GM20431 (cell line): ENCODE data around the gene SPNS3.

ENCODE experiments used
- in situ Hi-C: fragments of 300-500 bp; cut with MseI, MboI; formaldehyde crosslinking; loops from one replicate; pipeline ENCODE4 v1.15.0; 2020; ENCODE audit warnings: low sequenced_read_pairs; ENCODE audit not compliant: unreplicated experiment

SPNS3 gene

DNA sequence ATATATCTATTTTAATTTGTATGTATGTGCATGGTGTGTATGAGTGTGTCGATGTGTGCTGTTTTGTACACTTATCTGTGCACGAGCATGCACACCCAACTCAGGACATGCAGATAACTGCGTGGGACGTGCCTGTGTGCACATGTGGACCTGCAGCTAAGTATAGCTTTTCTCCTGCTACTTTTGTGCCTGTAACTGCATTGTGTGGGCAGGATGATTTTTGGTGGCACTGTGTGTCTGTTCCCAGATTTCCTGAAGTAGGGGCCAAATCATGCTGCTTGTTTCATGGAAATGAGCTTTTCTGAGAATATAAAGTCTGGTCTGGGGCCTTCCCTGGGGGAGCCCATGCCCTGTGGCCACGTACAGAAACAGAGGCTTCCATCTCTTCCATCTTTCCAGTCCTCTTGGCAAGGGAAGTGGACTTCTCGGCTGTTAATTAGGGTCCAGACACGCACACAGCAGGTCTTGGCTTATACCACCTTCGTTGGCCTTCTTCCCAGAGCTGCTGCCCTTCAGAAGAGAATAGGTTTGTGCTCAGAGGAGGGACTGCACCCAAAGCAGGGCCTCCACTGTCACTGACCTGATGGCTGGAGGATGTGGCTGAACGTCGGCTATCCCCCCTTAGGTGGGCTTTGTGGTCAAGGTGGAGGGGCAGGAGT lies 30.2 kb downstream of the SPNS3 start:
- in situ Hi-C loops, result no loop called here

DNA sequence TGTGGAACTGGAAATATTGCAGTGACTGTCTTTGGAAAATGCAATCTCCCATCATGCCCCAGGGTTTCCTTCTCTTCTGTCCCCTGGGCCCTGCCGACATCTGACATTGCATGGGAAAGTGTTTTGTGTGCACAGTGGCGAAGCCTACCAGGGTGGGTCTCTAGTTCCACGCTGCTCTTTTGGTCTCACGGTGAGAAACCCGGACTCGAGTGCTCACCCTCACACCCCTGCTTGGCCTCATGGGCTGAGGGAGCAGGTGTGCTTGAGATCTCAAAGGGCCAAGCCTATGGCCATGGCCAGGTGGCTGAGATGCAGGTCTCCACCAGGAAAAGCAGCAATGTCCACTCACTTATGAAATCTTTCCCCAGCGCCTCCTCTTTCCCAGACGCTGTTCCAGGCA lies 32.0 kb downstream of the SPNS3 start:
- in situ Hi-C loops, result no loop called here

DNA sequence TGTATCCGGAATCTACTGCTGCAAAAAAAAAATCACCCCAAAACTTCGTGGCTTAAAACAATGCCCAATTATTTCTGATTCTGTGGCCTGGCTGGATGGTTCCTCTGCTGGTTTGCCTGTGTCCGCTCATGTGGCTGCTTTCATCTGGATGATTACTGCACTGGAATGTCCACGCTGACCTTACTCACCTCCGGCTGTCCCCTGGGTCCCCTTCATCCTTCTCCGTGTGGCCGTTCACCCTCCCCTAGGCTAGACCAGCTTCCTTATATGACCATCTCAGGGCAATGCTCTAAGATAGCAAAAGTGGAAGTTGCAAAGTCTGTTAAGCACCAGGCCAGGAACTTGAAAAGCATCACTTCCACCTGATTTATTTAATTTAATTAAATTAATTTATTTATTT lies 33.5 kb downstream of the SPNS3 start:
- in situ Hi-C loops, result no loop called here

DNA sequence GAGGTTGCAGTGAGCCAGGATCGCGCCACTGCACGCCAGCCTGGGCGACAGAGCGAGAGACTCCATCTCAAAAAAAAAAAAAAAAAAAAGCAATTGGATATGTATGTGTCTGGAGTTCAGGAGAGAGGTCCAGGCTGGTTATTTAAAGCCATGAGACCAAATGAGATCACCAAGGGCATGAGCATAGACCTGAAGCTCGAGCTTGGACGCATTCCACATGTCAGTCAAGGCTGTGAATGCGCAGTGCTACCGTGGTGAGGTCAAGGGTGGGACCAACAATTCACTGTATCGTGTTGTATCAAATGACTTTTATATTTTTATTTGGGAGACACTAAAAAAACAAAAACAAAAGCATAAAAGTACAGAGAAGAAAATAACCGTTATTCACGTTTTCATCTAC lies 35.8 kb downstream of the SPNS3 start:
- in situ Hi-C loops, result no loop called here

DNA sequence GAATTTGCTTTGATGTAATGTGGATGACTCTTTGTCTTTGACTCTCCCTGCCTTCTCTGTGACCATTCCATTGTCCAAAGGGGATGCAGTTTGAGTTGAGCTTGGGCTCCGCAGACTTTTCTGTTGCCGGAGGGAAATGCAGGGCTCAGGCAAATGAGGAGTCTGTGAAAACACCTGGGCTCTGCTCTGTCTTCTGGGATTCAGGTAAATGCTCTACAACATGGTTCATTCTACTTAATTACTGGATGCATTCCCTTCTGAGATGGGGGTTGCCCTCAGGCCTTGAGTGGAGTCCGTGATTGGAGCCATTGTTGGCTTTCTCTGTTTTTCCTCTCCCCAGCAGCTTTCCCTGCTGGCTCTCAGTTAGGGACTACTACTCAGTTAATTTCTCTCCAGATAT lies 38.5 kb downstream of the SPNS3 start:
- in situ Hi-C loops, result no loop called here

DNA sequence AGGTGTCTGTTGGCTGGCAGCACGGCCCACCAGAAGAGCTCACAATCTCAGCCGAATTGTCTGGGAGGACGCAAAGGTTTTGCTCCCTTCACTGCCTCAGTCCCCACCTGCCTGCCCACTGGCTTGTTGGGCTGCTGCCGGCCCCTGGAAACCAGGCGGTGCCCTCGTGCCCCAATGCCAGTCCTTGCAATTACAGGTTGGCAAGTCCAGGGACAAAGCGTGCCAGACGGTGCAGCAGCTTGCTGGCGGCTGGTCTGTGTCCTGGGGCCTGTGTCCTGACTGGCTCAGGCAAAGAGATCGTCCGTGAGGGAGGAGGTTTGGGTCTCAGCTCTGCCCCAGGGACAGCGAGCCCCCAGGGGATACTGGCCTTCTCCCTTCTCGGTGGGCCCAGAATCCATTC lies 40.4 kb downstream of the SPNS3 start:
- in situ Hi-C loops, result no loop called here

DNA sequence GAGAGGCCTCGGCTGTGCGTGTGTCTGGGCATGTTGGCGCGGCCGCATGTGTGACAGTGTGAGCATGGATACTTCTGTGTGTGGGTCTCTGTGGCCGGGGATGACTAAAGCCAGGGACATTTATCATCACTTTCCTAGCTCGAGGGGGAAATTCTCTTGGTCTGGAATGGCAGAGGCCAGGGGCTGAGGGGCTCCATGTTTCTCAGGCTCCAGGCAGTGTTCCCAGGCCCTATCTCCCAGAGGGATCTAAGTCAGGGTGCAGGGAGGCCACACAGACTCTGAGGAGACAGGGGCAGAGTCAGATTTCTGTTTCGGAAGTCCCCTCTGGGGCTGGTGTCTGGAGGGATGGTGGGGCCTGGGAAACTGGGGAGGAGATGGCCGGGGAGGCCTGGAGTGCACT lies 41.3 kb downstream of the SPNS3 start:
- in situ Hi-C loops, result no loop called here

DNA sequence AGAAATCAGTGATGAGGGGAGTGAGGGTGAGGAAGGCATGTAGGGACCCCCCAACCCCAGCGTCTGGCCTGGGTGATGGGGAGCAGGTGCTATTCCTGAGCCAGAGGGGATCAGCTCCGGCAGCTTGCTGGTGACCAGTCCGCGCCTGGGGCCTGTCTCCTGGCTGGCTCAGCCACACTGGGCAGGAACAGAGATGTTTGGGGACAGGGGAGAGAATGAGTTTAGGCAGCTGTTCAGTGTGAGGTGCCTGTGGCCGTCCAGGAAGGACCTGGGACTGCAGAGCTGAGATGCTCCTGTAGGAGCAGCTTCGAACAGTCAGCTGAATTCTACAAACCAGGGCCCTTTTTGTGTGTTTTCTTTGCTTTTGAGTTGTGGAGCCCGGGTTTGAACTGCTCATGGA lies 41.7 kb downstream of the SPNS3 start:
- in situ Hi-C loops, result no loop called here

DNA sequence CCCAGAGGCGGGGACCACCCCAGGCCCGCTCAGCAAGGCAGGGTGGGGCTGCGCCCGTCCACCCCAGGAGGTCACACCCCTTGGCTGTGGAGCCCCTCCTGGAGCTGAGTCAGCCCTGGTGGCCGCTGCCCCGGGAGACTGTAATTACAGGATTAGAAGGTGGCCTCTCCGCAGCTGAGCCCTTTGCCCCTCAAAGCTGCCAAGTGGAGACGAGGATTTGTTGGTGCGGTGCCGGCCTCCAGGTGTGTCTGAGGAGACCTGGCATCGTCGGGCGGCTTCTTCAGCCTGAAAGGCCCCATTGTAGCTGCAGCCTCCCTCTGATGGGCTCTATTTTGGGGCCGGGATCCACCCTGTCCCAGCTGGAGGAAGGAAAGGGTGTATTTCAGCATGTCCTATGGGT lies 42.3 kb downstream of the SPNS3 start:
- in situ Hi-C loops, result no loop called here

DNA sequence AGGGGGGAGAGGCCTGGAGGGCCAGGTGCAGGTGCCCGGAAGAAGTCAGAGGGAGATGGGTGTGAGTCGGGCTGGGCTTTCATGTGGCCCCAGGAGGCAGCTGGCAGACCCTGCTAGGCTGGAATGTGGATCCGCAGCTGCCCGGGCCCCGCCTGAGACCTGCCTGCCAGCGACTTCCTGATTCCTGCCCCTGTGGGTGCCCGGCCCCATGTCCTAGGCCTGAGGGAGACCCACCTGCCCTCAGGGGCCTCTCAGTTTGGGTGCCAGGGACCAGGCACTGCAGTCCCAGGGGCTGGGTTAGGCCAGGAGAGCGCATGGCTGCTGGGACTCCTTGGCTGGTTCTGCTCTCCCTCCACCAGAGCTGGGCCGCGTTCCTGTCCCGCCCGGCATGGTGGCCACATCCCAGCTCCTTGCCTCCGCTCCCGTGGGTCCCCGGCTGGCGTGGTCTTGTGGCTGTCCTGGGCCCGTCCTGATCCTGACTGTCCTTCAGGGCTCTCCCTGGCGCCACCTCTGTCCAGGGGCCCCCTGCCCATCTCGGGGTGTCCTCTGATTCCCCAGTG lies 42.9 kb downstream of the SPNS3 start:
- in situ Hi-C loops, result no loop called here

DNA sequence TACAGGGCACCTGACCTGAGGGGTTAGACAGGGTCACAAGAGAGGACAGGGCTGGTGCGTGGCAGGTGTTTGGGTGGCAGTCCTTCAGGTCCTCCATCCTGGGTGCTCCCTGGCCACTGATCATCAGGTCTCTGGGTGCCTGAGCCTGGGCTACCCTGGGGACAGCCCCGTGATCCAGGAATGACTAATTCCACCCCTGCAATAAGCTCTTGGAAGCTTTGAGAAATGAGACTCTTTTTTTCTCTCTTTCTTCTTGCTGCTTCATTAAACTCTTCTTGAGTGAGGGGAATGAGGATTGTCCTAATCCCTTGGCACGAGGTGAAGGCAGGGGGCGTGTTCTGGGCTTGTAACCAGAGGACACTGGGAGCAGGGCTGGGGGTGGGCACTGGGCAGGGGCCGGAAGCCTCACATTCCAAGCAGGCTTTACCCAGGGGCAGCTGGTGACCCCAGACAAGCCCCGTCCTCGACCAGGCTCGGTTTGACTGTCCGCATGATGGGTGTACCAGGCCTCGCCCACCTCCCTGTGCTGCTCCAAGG lies 43.6 kb downstream of the SPNS3 start:
- in situ Hi-C loops, result no loop called here

DNA sequence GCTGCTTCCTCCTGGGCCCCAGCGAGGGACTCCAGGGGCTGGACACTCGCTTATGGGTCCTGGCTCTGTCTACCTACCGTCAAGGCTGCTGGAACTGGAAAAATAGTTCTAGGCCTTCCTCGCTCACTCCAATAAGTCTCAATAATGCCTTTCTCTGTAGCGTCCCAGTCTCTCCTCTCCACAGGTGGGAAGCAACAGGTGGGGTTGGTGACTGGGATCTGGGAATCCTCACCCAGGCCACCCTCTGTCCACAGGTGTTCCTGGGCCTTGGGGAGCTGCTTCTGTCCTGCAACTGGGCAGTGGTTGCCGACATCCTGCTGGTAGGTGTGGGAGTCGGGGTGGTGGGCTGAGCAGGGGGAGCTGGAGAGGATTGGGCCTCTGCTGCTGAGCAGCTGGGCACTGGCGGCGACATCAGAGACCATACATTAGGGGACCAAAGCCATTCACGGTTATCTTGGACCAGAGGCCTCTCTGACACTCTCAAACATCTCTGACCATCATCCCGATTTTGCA lies 44.6 kb downstream of the SPNS3 start:
- in situ Hi-C loops, result no loop called here

DNA sequence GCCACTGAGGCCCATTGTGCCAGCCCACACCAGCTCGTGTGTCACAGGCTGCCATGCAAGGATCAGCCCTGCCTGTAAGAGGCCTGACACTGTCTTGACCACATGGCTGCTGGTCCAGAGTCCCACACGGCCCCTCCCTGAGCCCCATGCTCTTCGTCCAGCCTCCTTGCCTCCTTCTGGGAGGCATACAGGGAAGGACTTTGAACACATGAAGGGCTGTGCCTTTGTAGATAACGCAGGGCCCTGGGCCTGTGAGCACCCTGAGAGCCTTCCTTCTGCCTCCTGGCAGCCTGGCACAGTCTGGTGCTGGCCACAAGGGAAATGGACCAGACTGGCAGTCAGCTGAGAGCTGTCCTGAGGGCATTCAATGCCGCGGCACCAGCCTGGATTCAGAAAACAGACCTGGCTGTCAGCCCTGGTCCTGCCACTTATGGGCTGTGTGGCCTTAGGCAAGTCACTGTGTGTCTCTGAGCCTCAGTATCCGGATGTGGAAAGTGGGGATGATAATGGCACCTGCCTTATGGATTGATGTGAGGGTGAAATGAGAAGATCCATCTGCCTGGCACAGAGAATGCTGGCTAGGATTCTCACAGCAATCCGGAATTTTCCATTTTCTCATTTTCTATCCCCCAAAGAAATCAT lies 45.7 kb downstream of the SPNS3 start:
- in situ Hi-C loops, result no loop called here

DNA sequence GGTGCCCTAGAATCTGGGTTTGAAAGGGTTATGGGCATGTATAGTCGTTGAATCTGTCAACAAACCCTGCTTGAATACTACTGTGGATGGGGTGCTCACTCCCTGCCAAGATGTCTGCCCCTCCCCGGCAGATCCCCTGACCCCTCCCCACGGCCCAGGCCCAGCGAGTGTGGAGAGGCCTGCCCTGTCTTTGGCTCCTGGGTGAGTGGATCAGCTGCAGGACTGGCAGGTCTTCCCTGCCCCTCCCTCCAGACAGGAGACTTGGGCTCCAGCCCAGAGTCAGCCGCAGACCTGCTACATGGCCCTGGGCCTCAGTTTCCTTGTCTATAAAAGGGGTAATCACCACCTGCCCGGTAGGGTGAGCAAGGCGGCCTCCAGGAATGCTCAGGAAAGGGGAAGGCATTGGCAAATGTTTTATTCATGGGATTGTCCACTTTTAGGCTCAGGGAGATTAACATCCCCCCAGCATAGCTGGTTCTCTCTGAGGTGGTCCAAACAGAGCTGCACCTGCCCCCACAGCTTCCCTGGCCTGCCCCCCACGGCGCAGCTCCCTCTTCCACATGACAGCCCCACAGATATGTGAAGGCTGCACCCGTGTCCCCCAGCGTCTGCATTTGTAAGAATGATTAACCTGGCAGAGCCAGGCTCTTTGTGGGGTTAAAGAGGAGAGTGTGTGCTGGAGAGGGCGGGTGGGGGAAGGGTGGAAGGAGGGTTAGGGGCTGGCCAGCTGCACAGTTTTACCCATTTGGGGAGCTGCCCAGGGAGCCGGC lies 46.4 kb downstream of the SPNS3 start:
- in situ Hi-C loops, result no loop called here

DNA sequence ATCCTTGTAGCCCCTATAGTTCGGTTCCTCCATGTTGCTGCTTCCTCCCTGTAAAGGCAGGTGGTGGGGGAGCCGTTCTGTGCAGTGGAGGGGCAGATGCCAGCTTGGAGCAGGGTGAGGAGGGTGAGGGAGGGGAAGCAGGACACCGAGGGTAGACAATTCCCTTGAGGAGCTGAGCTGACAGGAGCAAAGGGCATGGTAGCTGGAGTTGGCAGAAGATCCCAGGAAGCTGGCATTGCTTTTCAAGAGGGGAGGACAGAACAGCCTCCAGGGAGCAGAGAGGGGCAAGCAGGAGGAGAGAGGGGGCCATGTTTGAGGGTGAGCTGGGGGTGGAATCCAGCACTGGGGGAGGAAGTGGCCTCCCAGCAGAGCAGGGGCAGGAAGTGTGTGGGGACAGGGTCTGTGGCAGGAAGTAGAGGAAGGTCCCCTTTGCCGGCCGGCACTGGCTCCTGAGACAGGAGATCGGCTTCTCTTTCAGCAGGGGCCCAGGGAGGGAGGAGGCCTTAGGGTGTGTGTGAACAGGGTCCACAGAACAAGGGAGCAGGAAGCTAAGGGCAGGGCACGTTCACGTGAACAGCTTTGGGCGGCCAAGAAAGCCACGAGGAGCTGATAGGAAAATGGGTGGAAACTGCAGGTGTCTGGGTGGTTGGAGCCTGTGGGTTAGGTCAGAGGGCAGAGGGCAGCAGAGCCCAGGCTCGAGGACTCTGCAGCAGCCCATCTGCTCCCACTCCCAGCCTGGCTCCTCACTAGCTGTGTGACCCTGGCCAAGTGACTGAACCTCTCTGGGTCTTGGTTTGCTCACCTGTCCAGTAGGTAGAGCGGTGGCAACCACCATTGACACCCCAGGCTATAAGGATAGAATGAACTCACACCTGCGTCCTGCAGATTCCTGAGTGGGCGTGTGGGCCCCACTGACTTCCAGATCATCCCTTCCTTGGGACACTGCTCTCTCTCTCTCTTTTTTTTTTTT lies 47.5 kb downstream of the SPNS3 start:
- in situ Hi-C loops, result no loop called here

DNA sequence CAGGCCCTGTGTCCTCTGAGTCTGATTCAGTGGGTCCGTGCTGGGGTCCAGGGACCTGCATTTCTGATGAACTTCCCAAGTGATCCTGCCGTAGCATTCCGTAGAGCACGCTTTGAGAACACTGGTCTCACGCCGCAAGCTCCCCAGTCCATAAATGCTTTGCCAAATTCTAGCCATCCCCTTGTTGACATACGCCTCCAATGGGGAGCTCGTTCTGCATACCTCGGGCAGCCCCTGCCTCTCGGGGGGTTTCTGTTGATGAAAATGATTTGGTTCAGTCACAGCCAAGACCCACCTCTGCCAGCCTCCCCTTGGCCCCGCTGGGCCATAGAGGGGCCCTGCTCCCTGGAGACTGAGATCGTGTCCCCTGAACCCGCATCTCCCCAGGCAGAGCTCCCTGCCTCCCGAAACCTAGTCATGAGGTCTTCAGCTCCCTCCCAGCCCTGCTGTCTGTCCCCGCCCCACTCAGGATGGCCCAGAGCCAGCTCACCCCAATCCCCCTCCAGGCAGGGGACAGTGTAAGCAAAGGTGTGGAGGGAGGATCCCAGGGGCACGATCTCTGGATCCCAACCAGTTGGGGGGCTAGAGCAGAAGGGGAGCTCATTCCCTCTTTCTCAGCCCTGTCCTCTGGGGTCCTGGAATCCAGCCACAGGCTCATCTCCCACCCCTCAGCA lies 48.7 kb downstream of the SPNS3 start:
- in situ Hi-C loops, result no loop called here

DNA sequence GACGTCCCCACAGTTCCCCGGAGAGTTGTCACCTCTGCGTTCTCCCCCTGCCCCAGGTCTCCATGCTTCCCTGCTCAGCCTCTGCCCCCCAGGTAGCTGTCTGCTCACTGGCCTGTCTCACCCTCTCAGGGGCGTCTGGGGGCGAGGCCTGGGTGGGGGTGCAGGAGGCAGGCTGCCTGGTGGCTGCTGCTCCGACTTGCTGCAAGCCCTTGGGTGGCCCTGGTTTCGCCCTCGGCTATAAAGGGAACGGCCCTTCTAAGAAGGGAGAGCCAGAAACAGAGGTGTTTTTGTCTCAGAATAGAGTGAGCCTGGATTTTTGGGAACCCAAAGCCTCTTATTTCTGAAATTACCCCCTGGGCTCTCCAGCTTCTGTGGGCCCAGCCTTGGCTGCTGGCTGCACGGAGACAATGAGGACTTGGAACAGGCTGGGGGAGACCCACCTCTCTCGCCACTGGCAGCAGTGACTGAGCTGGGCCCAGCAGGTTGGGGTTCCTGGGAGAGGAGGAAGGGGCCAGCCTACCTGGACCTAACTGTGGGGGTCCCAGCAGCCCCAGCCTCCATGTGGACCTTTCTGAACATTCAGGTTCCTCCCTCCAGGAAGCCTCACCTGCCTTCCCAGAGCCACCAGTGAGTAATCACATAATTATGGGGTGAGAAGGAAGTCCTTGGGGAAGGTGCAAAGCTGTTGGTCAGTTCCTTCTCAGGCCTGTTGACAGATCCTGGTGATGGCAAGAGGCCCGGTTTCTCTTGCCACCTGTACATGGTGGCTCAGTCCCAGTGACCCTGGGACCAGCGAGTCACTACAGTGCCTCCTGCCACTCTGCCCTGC lies 49.5 kb downstream of the SPNS3 start:
- in situ Hi-C loops, result no loop called here
